ENCODE data around the gene AHCYL2. TPM values are rescaled to one million over a fixed set of nuclear protein-coding genes. Genes with fewer than 3 reads are reported as not detected.

The AHCYL2 gene
- total RNA-seq, 2 donors from 2014 or later, result 28.3 to 31.4 TPM

DNA sequence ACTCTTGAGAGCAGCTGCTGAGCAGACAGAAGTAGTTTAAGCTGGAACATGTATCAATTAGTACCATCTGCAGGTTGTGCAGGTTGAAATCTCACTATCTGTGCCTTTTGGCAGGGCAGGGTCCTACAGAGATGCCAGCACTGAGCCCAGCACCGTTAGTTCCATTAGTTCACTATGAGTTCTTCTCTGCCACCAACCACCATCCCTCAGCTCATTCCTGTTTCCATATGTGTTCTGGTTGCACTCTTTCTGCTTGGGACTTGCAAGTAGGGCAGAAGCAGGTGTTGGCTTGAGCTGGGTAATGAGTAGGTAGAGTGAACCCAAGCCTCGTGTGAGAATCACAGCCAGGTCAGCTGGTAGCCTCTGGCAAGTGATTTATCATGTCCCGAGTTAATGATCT lies 33.6 kb upstream of the AHCYL2 start:
- H3K27me3 ChIP-seq (replicated peaks; ENCODE audit: insufficient read depth), result no peaks in the 10 kb centered on the region
- TF ChIP-seq, protein P1, sequence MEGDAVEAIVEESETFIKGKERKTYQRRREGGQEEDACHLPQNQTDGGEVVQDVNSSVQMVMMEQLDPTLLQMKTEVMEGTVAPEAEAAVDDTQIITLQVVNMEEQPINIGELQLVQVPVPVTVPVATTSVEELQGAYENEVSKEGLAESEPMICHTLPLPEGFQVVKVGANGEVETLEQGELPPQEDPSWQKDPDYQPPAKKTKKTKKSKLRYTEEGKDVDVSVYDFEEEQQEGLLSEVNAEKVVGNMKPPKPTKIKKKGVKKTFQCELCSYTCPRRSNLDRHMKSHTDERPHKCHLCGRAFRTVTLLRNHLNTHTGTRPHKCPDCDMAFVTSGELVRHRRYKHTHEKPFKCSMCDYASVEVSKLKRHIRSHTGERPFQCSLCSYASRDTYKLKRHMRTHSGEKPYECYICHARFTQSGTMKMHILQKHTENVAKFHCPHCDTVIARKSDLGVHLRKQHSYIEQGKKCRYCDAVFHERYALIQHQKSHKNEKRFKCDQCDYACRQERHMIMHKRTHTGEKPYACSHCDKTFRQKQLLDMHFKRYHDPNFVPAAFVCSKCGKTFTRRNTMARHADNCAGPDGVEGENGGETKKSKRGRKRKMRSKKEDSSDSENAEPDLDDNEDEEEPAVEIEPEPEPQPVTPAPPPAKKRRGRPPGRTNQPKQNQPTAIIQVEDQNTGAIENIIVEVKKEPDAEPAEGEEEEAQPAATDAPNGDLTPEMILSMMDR (IDR thresholded peaks at IDR 0.05), result no peak
- H3K4me3 ChIP-seq, result no peak overlapping the region
- DNase-seq (ENCODE audit: low spot score), result no peak
- H3K4me1 ChIP-seq (ENCODE audit: control insufficient read depth in 1 of 2, low read depth in 2 of 2), result peaks cover 5 to 16% of the 10 kb centered on the region in 2 donors
- H3K9me3 ChIP-seq, result no peaks in the 10 kb centered on the region
- no peaks in the 10 kb centered on the region for H3K36me3 ChIP-seq
- ATAC-seq (ENCODE audit: insufficient number of reproducible peaks, low FRiP score, low read depth), result no peak
- no peak overlapping the region for H3K27ac ChIP-seq

DNA sequence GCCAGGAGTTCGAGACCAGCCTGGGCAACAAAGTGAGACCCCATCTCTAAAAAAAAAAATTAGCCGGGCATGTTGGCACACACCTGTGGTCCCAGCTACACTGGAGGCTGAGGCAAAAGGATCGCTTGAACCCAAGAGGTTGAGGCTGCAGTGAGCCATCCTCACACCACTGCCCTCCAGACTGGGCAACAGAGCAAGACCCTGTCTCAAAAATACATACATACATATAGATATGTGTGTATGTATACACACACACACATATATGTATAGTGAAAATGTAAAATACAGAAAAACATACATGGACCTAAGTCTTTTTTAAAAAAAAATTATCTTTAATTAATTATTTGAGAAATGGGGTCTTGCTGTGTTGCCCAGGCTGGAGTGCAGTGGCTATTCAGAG lies 30.9 kb upstream of the AHCYL2 start:
- Histone ChIP-seq H3K36me3 (no peaks in the 10 kb centered on the region), H3K27me3 (replicated peaks; ENCODE audit: insufficient read depth) (no peaks in the 10 kb centered on the region), H3K9me3 (no peaks in the 10 kb centered on the region), H3K4me1 (ENCODE audit: control insufficient read depth in 1 of 2, low read depth in 2 of 2) (peaks cover 5 to 11% of the 10 kb centered on the region in 2 donors), H3K27ac (no peak overlapping the region), H3K4me3 (no peak overlapping the region)
- no peak for DNase-seq (ENCODE audit: low spot score)
- TF ChIP-seq, protein P1 (IDR thresholded peaks at IDR 0.05), result no peak
- ATAC-seq (ENCODE audit: insufficient number of reproducible peaks, low FRiP score, low read depth), result no peak

DNA sequence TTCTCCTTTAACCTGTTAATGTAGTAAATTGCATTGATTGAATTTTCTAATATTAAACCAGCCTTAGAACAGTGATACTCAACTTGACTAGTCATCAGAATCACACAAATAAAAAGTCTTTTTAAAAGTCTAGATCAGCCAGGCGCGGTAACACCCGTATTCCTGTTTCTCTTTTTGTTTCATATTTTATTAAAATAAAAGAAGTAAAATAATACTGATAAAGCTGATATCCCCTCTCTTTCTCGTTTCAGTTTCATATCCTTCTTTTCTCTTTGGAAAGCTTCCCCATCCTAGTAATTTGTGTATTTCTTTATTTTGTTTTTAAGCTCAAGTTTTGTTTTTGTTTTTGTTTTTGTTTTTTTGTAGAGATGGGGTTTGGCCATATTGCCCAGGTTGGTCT lies 27.1 kb upstream of the AHCYL2 start:
- H3K4me1 ChIP-seq (ENCODE audit: control insufficient read depth in 1 of 2, low read depth in 2 of 2), result no peaks in the 10 kb centered on the region
- no peaks in the 10 kb centered on the region for H3K27me3 ChIP-seq (replicated peaks; ENCODE audit: insufficient read depth)
- TF ChIP-seq, protein P1 (IDR thresholded peaks at IDR 0.05), result no peak
- no peaks in the 10 kb centered on the region for H3K9me3 ChIP-seq
- no peak overlapping the region for H3K4me3 ChIP-seq
- H3K36me3 ChIP-seq, result no peaks in the 10 kb centered on the region
- DNase-seq (ENCODE audit: low spot score) (no peak), ATAC-seq (ENCODE audit: insufficient number of reproducible peaks, low FRiP score, low read depth) (no peak)
- no peak overlapping the region for H3K27ac ChIP-seq

DNA sequence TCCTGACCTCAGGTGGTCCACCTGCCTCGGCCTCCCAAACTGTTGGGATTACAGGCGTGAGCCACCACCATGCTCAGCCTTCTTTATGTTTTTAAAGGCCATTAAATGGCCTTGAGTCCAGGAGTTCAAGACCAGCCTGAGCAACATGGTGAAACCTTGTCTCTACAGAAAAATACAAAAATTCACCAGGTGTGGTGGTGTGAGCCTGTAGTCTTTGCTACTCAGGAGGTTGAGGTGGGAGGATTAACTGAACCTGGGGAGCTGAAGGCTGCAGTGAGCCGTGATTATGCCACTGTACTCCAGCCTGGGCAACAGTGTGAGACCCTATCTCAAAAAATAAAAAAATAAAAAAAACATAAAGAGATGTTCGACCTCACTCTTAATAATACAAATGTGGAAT lies 25.4 kb upstream of the AHCYL2 start:
- TF ChIP-seq, protein P1 (IDR thresholded peaks at IDR 0.05), result no peak
- no peak overlapping the region for H3K27ac ChIP-seq
- no peak overlapping the region for H3K4me3 ChIP-seq
- no peak for ATAC-seq (ENCODE audit: insufficient number of reproducible peaks, low FRiP score, low read depth)
- H3K36me3 ChIP-seq, result no peaks in the 10 kb centered on the region
- H3K4me1 ChIP-seq (ENCODE audit: control insufficient read depth in 1 of 2, low read depth in 2 of 2), result no peaks in the 10 kb centered on the region
- no peak for DNase-seq (ENCODE audit: low spot score)
- no peaks in the 10 kb centered on the region for H3K9me3 ChIP-seq
- no peaks in the 10 kb centered on the region for H3K27me3 ChIP-seq (replicated peaks; ENCODE audit: insufficient read depth)

DNA sequence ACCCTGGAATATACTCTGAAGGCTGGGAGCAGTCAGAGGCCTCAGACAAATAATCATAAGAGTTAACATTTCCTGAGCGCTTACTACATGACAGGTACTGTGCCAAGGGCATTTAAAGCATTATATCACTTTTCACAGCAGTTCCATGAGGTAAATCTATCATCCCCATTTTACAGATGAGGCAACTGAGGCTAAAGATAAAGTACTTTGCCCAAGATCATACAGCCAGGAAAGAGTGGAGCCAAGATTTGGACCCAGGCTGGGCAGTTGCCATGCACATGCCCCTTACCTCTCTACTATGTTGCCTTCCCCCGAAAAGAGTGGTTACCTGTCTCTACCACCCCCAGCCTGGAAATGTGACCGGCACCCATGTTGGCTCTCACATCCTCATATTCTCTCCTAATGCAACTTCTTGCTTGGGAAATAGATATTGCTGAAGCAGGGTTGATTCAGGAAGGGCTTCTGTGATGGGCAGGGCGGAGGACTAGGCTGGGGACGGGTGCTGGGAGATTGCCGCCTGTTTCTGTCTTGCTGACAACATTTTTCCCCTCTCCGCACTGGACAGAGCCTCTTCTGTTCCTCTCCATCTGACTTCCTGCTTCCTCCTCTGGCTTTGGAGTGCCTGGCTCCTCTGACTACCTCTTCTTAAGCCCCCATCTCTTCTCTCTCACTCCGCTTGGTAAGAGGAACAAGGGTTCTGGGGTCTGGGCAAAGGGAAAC lies 22.6 kb upstream of the AHCYL2 start:
- Histone ChIP-seq H3K9me3 (no peaks in the 10 kb centered on the region), H3K27ac (no peak overlapping the region), H3K4me3 (no peak overlapping the region), H3K4me1 (ENCODE audit: control insufficient read depth in 1 of 2, low read depth in 2 of 2) (no peaks in the 10 kb centered on the region), H3K27me3 (replicated peaks; ENCODE audit: insufficient read depth) (no peaks in the 10 kb centered on the region), H3K36me3 (no peaks in the 10 kb centered on the region)
- TF ChIP-seq, protein P1 (IDR thresholded peaks at IDR 0.05), result no peak
- DNase-seq (ENCODE audit: low spot score) (no peak), ATAC-seq (ENCODE audit: insufficient number of reproducible peaks, low FRiP score, low read depth) (no peak)

All from thoracic aorta (tissue), 2 donors.